ENCODE measurements around the gene NSG1. TPM values are rescaled to one million over a fixed set of nuclear protein-coding genes. Genes with fewer than 3 reads are reported as not detected.

Gene NSG1
- total and polyA plus RNA-seq, 2 of the 4 experiments (the other 2 are of a cell fraction) = 0.72 to 1.6 TPM

DNA sequence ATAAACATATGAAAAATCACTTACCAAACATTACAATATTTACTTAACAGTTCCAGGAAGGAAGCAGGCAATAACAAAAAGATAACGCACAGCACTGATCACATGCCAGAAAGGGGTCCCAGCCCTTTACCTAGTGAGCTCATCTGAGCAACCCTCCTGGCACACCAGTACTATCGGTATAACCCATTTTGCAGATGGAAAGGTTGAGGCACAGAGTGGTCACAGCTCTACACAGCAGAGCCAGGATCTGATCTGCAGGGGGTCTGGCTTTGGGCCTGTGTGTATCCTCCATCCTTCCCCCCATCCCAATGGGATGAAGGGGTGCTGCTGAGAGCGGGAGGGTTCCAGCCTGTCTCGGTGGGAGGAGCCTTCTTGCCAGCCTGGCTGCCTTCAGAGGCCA is 5.0 kb downstream of the NSG1 start:
- Histone ChIP-seq H3K56ac (ENCODE audit: extremely low read depth, insufficient read depth, low read length) (no peak overlapping the region), H2BK15ac (ENCODE audit: low read depth, low read length) (no peak overlapping the region), H3K4me3 (ENCODE audit: insufficient read depth, low read depth, low read length) (no peak overlapping the region), H3K23ac (ENCODE audit: low read depth, low read length) (no peak overlapping the region), H4K20me1 (ENCODE audit: insufficient read depth, low read length) (no peaks in the 10 kb centered on the region), H3K9ac (ENCODE audit: low read depth, low read length) (no peak overlapping the region), H2BK20ac (ENCODE audit: low read depth, low read length) (no peak overlapping the region), H2BK5ac (ENCODE audit: low read depth, low read length, poor library complexity, severe bottlenecking) (no peak overlapping the region), H4K8ac (ENCODE audit: low read depth in 2 of 2, low read length in 2 of 2) (no peak overlapping the region), H3K4me2 (ENCODE audit: low read depth, low read length) (no peak overlapping the region), H3K4me1 (ENCODE audit: control insufficient read depth, insufficient read depth, low read length) (peaks cover 27% of the 10 kb centered on the region), H2AFZ (replicated peaks; ENCODE audit: low read length, poor library complexity) (no peak overlapping the region), H4K91ac (ENCODE audit: insufficient read depth, low read depth, low read length) (no peak overlapping the region), H3K9me1 (ENCODE audit: insufficient read depth, low read length) (peaks cover 9% of the 10 kb centered on the region), H3K9me3 (ENCODE audit: control insufficient read depth, insufficient read depth, low read length) (no peaks in the 10 kb centered on the region), H2AK5ac (ENCODE audit: low read depth, low read length) (no peak overlapping the region), H3K14ac (replicated peaks; ENCODE audit: low read depth, low read length) (no peak overlapping the region), H3K36me3 (ENCODE audit: control insufficient read depth, insufficient read depth, low read length) (no peaks in the 10 kb centered on the region; the same call in 1 of the 2 replicates), H2BK120ac (ENCODE audit: low read depth, low read length) (no peak overlapping the region), H3K18ac (ENCODE audit: low read depth, low read length) (no peak overlapping the region), H4K5ac (ENCODE audit: low read depth, low read length) (no peak overlapping the region), H3K27me3 (ENCODE audit: control insufficient read depth, insufficient read depth, low read length) (peaks cover 62% of the 10 kb centered on the region), H3K4ac (ENCODE audit: low read depth, low read length) (no peak overlapping the region), H2AK9ac (replicated peaks; ENCODE audit: low read depth, low read length, poor library complexity) (no peak overlapping the region), H3K79me1 (ENCODE audit: low read depth in 1 of 2, low read length in 2 of 2) (no peaks in the 10 kb centered on the region), H3K27ac (ENCODE audit: insufficient read depth, low read length) (no peak overlapping the region)
- dilution Hi-C loops (cut with HindIII; ENCODE audit: low sequenced_read_pairs, unreplicated experiment) (no loop called here), intact Hi-C loops (cut with micrococcal nuclease) (no loop called here), in situ Hi-C loops (cut with MboI; ENCODE audit: low sequenced_read_pairs) (no loop called here)
- POLR2A ChIA-PET (ENCODE audit: unreplicated experiment) = no interaction called here
- no CpG with 5 or more reads among the region's 4 CpGs for WGBS, 2 experiments (ENCODE audit: extremely low coverage in 2 of 2, insufficient read length in 1 of 2)
- TF ChIP-seq MAFK (IDR thresholded peaks at IDR 0.05; ENCODE audit: low read depth, low read length) (no peak), CHD1 (IDR thresholded peaks at IDR 0.05; ENCODE audit: low read depth, low read length) (no peak), RFX5 (IDR thresholded peaks at IDR 0.05; ENCODE audit: low read depth, low read length) (no peak), RCOR1 (IDR thresholded peaks at IDR 0.05; ENCODE audit: insufficient replicate concordance, low read length) (no peak), FOS (IDR thresholded peaks at IDR 0.05; ENCODE audit: low read depth, low read length) (no peak), MXI1 (IDR thresholded peaks at IDR 0.05; ENCODE audit: borderline replicate concordance, low read depth, low read length) (no peak), NFE2L2 (IDR thresholded peaks at IDR 0.05; ENCODE audit: low read depth, low read length) (no peak), SMC3 (IDR thresholded peaks at IDR 0.05; ENCODE audit: low read depth, low read length) (no peak), CEBPB (IDR thresholded peaks at IDR 0.05; ENCODE audit: low read depth, low read length) (no peak), MAZ (IDR thresholded peaks at IDR 0.05; ENCODE audit: borderline replicate concordance, low read depth, low read length) (no peak), RAD21 (IDR thresholded peaks at IDR 0.05; ENCODE audit: low read length) (no peak), POLR2A (IDR thresholded peaks at IDR 0.05; ENCODE audit: low read depth, low read length) (no peak), BHLHE40 (IDR thresholded peaks at IDR 0.05; ENCODE audit: low read depth, low read length) (no peak)
- TF ChIP-seq, protein P1, sequence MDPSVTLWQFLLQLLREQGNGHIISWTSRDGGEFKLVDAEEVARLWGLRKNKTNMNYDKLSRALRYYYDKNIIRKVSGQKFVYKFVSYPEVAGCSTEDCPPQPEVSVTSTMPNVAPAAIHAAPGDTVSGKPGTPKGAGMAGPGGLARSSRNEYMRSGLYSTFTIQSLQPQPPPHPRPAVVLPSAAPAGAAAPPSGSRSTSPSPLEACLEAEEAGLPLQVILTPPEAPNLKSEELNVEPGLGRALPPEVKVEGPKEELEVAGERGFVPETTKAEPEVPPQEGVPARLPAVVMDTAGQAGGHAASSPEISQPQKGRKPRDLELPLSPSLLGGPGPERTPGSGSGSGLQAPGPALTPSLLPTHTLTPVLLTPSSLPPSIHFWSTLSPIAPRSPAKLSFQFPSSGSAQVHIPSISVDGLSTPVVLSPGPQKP (IDR thresholded peaks at IDR 0.05; ENCODE audit: borderline replicate concordance, low read depth, low read length) = no peak
- TF ChIP-seq, protein P2, sequence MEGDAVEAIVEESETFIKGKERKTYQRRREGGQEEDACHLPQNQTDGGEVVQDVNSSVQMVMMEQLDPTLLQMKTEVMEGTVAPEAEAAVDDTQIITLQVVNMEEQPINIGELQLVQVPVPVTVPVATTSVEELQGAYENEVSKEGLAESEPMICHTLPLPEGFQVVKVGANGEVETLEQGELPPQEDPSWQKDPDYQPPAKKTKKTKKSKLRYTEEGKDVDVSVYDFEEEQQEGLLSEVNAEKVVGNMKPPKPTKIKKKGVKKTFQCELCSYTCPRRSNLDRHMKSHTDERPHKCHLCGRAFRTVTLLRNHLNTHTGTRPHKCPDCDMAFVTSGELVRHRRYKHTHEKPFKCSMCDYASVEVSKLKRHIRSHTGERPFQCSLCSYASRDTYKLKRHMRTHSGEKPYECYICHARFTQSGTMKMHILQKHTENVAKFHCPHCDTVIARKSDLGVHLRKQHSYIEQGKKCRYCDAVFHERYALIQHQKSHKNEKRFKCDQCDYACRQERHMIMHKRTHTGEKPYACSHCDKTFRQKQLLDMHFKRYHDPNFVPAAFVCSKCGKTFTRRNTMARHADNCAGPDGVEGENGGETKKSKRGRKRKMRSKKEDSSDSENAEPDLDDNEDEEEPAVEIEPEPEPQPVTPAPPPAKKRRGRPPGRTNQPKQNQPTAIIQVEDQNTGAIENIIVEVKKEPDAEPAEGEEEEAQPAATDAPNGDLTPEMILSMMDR (conservative IDR thresholded peaks at IDR 0.05; ENCODE audit: low read depth, low read length) = no peak
- TF ChIP-seq, protein P3, sequence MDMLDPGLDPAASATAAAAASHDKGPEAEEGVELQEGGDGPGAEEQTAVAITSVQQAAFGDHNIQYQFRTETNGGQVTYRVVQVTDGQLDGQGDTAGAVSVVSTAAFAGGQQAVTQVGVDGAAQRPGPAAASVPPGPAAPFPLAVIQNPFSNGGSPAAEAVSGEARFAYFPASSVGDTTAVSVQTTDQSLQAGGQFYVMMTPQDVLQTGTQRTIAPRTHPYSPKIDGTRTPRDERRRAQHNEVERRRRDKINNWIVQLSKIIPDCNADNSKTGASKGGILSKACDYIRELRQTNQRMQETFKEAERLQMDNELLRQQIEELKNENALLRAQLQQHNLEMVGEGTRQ (IDR thresholded peaks at IDR 0.05; ENCODE audit: low read depth, low read length) = no peak
- DNase-seq (no peak), ATAC-seq (ENCODE audit: low read depth) (no peak)
- BruUV-seq (replicated peaks) = no TSS peak
- CTCF ChIA-PET = no interaction called here
